GM21529 (cell line): Measurements from ENCODE around the gene FNBP1L.
"Not testable (repeated sequence)": the region's sequence is repeated elsewhere in the genome, so short reads cannot be mapped to it uniquely, and the experiment has no call there.

Experiments
- ATAC-seq: cut with Tn5 transposase; IDR thresholded peaks from one replicate; pipeline ENCODE4 v1.9.1; 2021; ENCODE audit not compliant: unreplicated experiment

FNBP1L gene

GRCh38 chr1:93442741-93443140 is 5.2 kb upstream of the FNBP1L start:
- no peak for ATAC-seq

- no peak for ATAC-seq
These were observed 4.5 kb upstream of the FNBP1L start for GRCh38 chr1:93443454-93443853.

GRCh38 chr1:93446837-93447451 is 974 bp upstream of the FNBP1L start:
- ATAC-seq, result no peak

GRCh38 chr1:93448292-93448982 is 519 bp downstream of the FNBP1L start:
- ATAC-seq, result no peak

GRCh38 chr1:93448983-93449804 is 1.3 kb downstream of the FNBP1L start:
- no peak for ATAC-seq

GRCh38 chr1:93450321-93450720 is 2.4 kb downstream of the FNBP1L start:
- ATAC-seq, result no peak

- ATAC-seq, result no peak
These were observed 6.0 kb downstream of the FNBP1L start for GRCh38 chr1:93453911-93454310.

GRCh38 chr1:93459126-93459525 is 11.2 kb downstream of the FNBP1L start:
- ATAC-seq, result no peak

GRCh38 chr1:93461236-93461635 is 13.3 kb downstream of the FNBP1L start:
- no peak for ATAC-seq

GRCh38 chr1:93463960-93464359 is 16.0 kb downstream of the FNBP1L start:
- ATAC-seq, result no peak

GRCh38 chr1:93465371-93466082 is 17.6 kb downstream of the FNBP1L start:
- not testable (repeated sequence) for ATAC-seq

GRCh38 chr1:93467606-93468005 is 19.7 kb downstream of the FNBP1L start:
- ATAC-seq, result no peak

GRCh38 chr1:93468662-93469061 is 20.7 kb downstream of the FNBP1L start:
- no peak for ATAC-seq

GRCh38 chr1:93469223-93469622 is 21.3 kb downstream of the FNBP1L start:
- ATAC-seq, result not testable (repeated sequence)

GRCh38 chr1:93471284-93471683 is 23.4 kb downstream of the FNBP1L start:
- ATAC-seq, result no peak

GRCh38 chr1:93471911-93472310 is 24.0 kb downstream of the FNBP1L start:
- ATAC-seq, result no peak

- ATAC-seq, result no peak
These were observed 26.4 kb downstream of the FNBP1L start for GRCh38 chr1:93474321-93474720.

- ATAC-seq, result no peak
These were observed 27.8 kb downstream of the FNBP1L start for GRCh38 chr1:93475681-93476080.

- ATAC-seq, result not testable (repeated sequence)
These were observed 31.3 kb downstream of the FNBP1L start for GRCh38 chr1:93479133-93479745.

- ATAC-seq, result not testable (repeated sequence)
These were observed 34.0 kb downstream of the FNBP1L start for GRCh38 chr1:93481899-93482298.

- no peak for ATAC-seq
These were observed 35.3 kb downstream of the FNBP1L start for GRCh38 chr1:93483200-93483599.
